GM18508 (cell line): ENCODE data around the gene STX8.
"Not testable (repeated sequence)": the region's sequence is repeated elsewhere in the genome, so short reads cannot be mapped to it uniquely, and the experiment has no call there.

Experiments
- ATAC-seq: cut with Tn5 transposase; IDR thresholded peaks from one replicate; pipeline ENCODE4 v1.9.1; 2021; ENCODE audit warnings: moderate number of reproducible peaks; ENCODE audit not compliant: insufficient read depth, unreplicated experiment

Gene STX8

GRCh38 chr17:9575381-9576101 is at the start of gene STX8:
TSS of gene STX8 (minus strand) at chr17:9575820. CDS start at chr17:9575808, 12 bp downstream.
- ATAC-seq, result no peak

GRCh38 chr17:9622961-9623360 is 47.3 kb upstream of the STX8 start:
- ATAC-seq, result no peak

GRCh38 chr17:9615486-9615885 is 39.9 kb upstream of the STX8 start:
- ATAC-seq, result no peak

GRCh38 chr17:9612006-9612405 is 36.4 kb upstream of the STX8 start:
- ATAC-seq, result no peak

- ATAC-seq, result no peak
These were observed 35.9 kb upstream of the STX8 start for GRCh38 chr17:9611557-9611956.

- not testable (repeated sequence) for ATAC-seq
These were observed 31.4 kb upstream of the STX8 start for GRCh38 chr17:9607058-9607457.

- ATAC-seq, result no peak
These were observed 30.8 kb upstream of the STX8 start for GRCh38 chr17:9606453-9606852.

- ATAC-seq, result not testable (repeated sequence)
These were observed 29.0 kb upstream of the STX8 start for GRCh38 chr17:9604583-9604982.

- ATAC-seq, result no peak
These were observed 23.0 kb upstream of the STX8 start for GRCh38 chr17:9598661-9599060.

- ATAC-seq, result not testable (repeated sequence)
These were observed 22.0 kb upstream of the STX8 start for GRCh38 chr17:9597638-9598037.

GRCh38 chr17:9594065-9594464 is 18.4 kb upstream of the STX8 start:
- ATAC-seq, result no peak

- no peak for ATAC-seq
These were observed 12.5 kb upstream of the STX8 start for GRCh38 chr17:9587969-9588656.

GRCh38 chr17:9577373-9577709 is 1.7 kb upstream of the STX8 start:
- ATAC-seq, result no peak

GRCh38 chr17:9576521-9577372 is 1.1 kb upstream of the STX8 start, which contains the start of gene CFAP52:
TSS of gene CFAP52 (plus strand) at chr17:9576642. CDS start at chr17:9576696, 54 bp downstream.
- ATAC-seq, result no peak

- ATAC-seq, result no peak
These were observed 4.4 kb downstream of the STX8 start for GRCh38 chr17:9571201-9571600.

- no peak for ATAC-seq
These were observed 6.5 kb downstream of the STX8 start for GRCh38 chr17:9568957-9569588.

GRCh38 chr17:9568004-9568403 is 7.6 kb downstream of the STX8 start:
- ATAC-seq, result no peak

- not testable (repeated sequence) for ATAC-seq
These were observed 8.9 kb downstream of the STX8 start for GRCh38 chr17:9566739-9567138.

GRCh38 chr17:9566067-9566466 is 9.6 kb downstream of the STX8 start:
- no peak for ATAC-seq

GRCh38 chr17:9564104-9564503 is 11.5 kb downstream of the STX8 start:
- ATAC-seq, result no peak
